ENCODE data around the gene TINAG. TPM values are rescaled to one million over a fixed set of nuclear protein-coding genes. Genes with fewer than 3 reads are reported as not detected.
A peak's percentile ranks its signal among the peaks of the same experiment; 100 is the strongest.

Gene TINAG
- total and polyA plus RNA-seq, 4 donors: 0.38 TPM; not detected in 3

DNA sequence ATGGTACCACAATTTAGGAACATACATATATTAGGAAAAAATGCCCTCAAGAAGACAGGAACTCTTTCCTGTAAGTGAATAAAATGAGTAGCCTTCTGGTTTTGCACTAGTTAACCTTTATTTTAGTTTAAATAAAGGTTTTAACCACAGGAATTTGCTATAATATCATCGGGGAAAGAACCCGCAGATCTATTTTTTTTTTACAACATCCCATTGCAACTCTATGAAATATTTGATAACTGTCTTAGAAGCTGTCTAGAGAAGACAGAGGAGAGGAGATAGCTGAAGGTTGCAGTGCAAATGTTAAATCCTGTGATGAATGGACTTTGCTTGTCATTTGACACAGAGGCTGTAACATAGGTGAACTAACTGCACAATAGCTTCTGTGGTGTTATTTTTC is 69.5 kb downstream of the TINAG start:
- no peaks in the 10 kb centered on the region for H3K9me3 ChIP-seq (ENCODE audit: control insufficient read depth, low read length)
- no peak overlapping the region for H3K4me3 ChIP-seq (ENCODE audit: low read length in 2 of 2)
- H3K27me3 ChIP-seq (ENCODE audit: control insufficient read depth in 1 of 2, insufficient read depth in 2 of 2, low read length in 1 of 2): no peaks in the 10 kb centered on the region
- WGBS, 2 donors: 28 to 64% methylated on average over 2 of the region's 2 CpGs
- ATAC-seq (ENCODE audit: low FRiP score) (no peak), DNase-seq (no peak)
- no peaks in the 10 kb centered on the region for H3K4me1 ChIP-seq (ENCODE audit: control insufficient read depth in 1 of 2, insufficient read depth in 2 of 2, low read length in 2 of 2)
- H3K36me3 ChIP-seq (ENCODE audit: control insufficient read depth in 1 of 2, insufficient read depth in 2 of 2, low read length in 1 of 2): no peaks in the 10 kb centered on the region
- intact Hi-C loops (cut with DNase I): no loop called here
- H3K27ac ChIP-seq (ENCODE audit: low read depth in 1 of 2, low read length in 2 of 2): no peak overlapping the region

- Histone ChIP-seq H3K27me3 (ENCODE audit: control insufficient read depth in 1 of 2, insufficient read depth in 2 of 2, low read length in 1 of 2) (no peaks in the 10 kb centered on the region), H3K27ac (ENCODE audit: low read depth in 1 of 2, low read length in 2 of 2) (no peak overlapping the region), H3K4me1 (ENCODE audit: control insufficient read depth in 1 of 2, insufficient read depth in 2 of 2, low read length in 2 of 2) (no peaks in the 10 kb centered on the region), H3K4me3 (ENCODE audit: low read length in 2 of 2) (no peak overlapping the region), H3K36me3 (ENCODE audit: control insufficient read depth in 1 of 2, insufficient read depth in 2 of 2, low read length in 1 of 2) (no peaks in the 10 kb centered on the region), H3K9me3 (ENCODE audit: control insufficient read depth, low read length) (no peaks in the 10 kb centered on the region)
- DNase-seq: no peak
- intact Hi-C loops (cut with DNase I): no loop called here
- WGBS, 2 donors: 90 to 93% methylated on average over 5 of the region's 5 CpGs
- no peak for ATAC-seq (ENCODE audit: low FRiP score)
Measured at GRCh38 chr6:54386295-54386694, 78.1 kb downstream of the TINAG start.

GRCh38 chr6:54390362-54390761 is 82.1 kb downstream of the TINAG start:
- Histone ChIP-seq H3K27ac (ENCODE audit: low read depth in 1 of 2, low read length in 2 of 2) (no peak overlapping the region), H3K27me3 (ENCODE audit: control insufficient read depth in 1 of 2, insufficient read depth in 2 of 2, low read length in 1 of 2) (no peaks in the 10 kb centered on the region), H3K4me3 (ENCODE audit: low read length in 2 of 2) (no peak overlapping the region), H3K9me3 (ENCODE audit: control insufficient read depth, low read length) (peaks cover 3% of the 10 kb centered on the region), H3K36me3 (ENCODE audit: control insufficient read depth in 1 of 2, insufficient read depth in 2 of 2, low read length in 1 of 2) (no peaks in the 10 kb centered on the region), H3K4me1 (ENCODE audit: control insufficient read depth in 1 of 2, insufficient read depth in 2 of 2, low read length in 2 of 2) (no peaks in the 10 kb centered on the region)
- ATAC-seq (ENCODE audit: low FRiP score) (no peak), DNase-seq (no peak)
- intact Hi-C loops (cut with DNase I): no loop called here

DNA sequence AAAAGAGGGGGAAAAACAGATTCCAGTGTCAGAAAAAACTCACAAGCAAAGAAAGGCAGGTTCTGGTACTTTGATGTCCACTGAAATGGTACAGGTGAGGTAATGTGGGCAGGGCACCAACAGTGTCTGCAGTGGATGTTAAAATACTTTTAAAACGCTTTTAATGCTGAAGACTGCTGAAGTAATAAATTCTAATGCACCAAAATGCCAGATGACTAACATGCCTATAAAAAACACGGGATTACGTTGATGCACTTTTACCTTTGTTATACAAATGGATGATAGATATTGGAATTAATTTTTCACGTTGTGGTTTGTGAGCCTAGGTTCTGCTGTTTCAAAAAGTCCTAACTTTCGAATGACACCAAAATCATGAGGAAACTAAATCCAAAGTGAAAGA is 83.3 kb downstream of the TINAG start:
- DNase-seq (no peak), ATAC-seq (ENCODE audit: low FRiP score) (no peak)
- H3K4me3 ChIP-seq (ENCODE audit: low read length in 2 of 2): no peak overlapping the region
- peaks cover 3% of the 10 kb centered on the region for H3K9me3 ChIP-seq (ENCODE audit: control insufficient read depth, low read length)
- no peak overlapping the region for H3K27ac ChIP-seq (ENCODE audit: low read depth in 1 of 2, low read length in 2 of 2)
- 77 to 79% methylated on average over 5 of the region's 5 CpGs for WGBS, 2 donors
- intact Hi-C loops (cut with DNase I): no loop called here
- H3K36me3 ChIP-seq (ENCODE audit: control insufficient read depth in 1 of 2, insufficient read depth in 2 of 2, low read length in 1 of 2): no peaks in the 10 kb centered on the region
- no peaks in the 10 kb centered on the region for H3K4me1 ChIP-seq (ENCODE audit: control insufficient read depth in 1 of 2, insufficient read depth in 2 of 2, low read length in 2 of 2)
- H3K27me3 ChIP-seq (ENCODE audit: control insufficient read depth in 1 of 2, insufficient read depth in 2 of 2, low read length in 1 of 2): no peaks in the 10 kb centered on the region

- 61 to 73% methylated on average over 1 of the region's 1 CpG for WGBS, 2 donors
- ATAC-seq (ENCODE audit: low FRiP score): no peak
- intact Hi-C loops (cut with DNase I): no loop called here
Measured at GRCh38 chr6:54403096-54403495, 94.9 kb downstream of the TINAG start.

GRCh38 chr6:54404791-54405190 is 96.5 kb downstream of the TINAG start:
- Histone ChIP-seq H3K27ac (ENCODE audit: low read depth in 1 of 2, low read length in 2 of 2) (no peak overlapping the region), H3K4me1 (ENCODE audit: control insufficient read depth in 1 of 2, insufficient read depth in 2 of 2, low read length in 2 of 2) (no peaks in the 10 kb centered on the region), H3K27me3 (ENCODE audit: control insufficient read depth in 1 of 2, insufficient read depth in 2 of 2, low read length in 1 of 2) (no peaks in the 10 kb centered on the region), H3K36me3 (ENCODE audit: control insufficient read depth in 1 of 2, insufficient read depth in 2 of 2, low read length in 1 of 2) (no peaks in the 10 kb centered on the region), H3K9me3 (ENCODE audit: control insufficient read depth, low read length) (no peaks in the 10 kb centered on the region), H3K4me3 (ENCODE audit: low read length in 2 of 2) (no peak overlapping the region)
- intact Hi-C loops (cut with DNase I): no loop called here
- DNase-seq: no peak
- ATAC-seq (ENCODE audit: low FRiP score): no peak
- 83 to 96% methylated on average over 1 of the region's 1 CpG for WGBS, 2 donors

More at GRCh38 chr6:54403096-54403495, 94.9 kb downstream of the TINAG start:
- DNase-seq: no peak
- no peaks in the 10 kb centered on the region for H3K4me1 ChIP-seq (ENCODE audit: control insufficient read depth in 1 of 2, insufficient read depth in 2 of 2, low read length in 2 of 2)
- no peaks in the 10 kb centered on the region for H3K9me3 ChIP-seq (ENCODE audit: control insufficient read depth, low read length)
- no peak overlapping the region for H3K4me3 ChIP-seq (ENCODE audit: low read length in 2 of 2)
- no peak overlapping the region for H3K27ac ChIP-seq (ENCODE audit: low read depth in 1 of 2, low read length in 2 of 2)
- no peaks in the 10 kb centered on the region for H3K27me3 ChIP-seq (ENCODE audit: control insufficient read depth in 1 of 2, insufficient read depth in 2 of 2, low read length in 1 of 2)
- no peaks in the 10 kb centered on the region for H3K36me3 ChIP-seq (ENCODE audit: control insufficient read depth in 1 of 2, insufficient read depth in 2 of 2, low read length in 1 of 2)

DNA sequence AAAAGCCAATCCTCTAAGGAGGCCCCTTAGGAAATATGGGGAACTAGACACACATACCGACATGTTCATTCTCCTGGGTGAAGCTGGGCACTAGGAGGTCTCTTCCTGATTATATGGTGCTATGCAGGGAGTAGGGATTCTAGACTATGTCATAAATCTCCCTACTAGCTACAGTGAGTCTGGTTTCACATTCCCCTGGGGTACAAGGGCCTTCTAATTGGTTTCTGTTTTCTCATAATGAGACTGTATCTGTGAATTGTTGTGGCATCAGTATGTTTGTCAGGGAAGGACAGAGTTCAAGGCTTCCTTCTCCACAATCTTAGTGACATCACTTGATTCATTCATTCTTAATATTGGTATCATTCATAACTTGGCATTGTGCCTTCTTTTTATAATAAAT is 103.5 kb downstream of the TINAG start:
- no peak overlapping the region for H3K4me3 ChIP-seq (ENCODE audit: low read length in 2 of 2)
- WGBS, 2 donors: 83 to 90% methylated on average over 1 of the region's 1 CpG
- no peak for DNase-seq
- ATAC-seq (ENCODE audit: low FRiP score): no peak
- H3K36me3 ChIP-seq (ENCODE audit: control insufficient read depth in 1 of 2, insufficient read depth in 2 of 2, low read length in 1 of 2): no peaks in the 10 kb centered on the region
- H3K27ac ChIP-seq (ENCODE audit: low read depth in 1 of 2, low read length in 2 of 2): no peak overlapping the region
- intact Hi-C loops (cut with DNase I): no loop called here
- no peaks in the 10 kb centered on the region for H3K4me1 ChIP-seq (ENCODE audit: control insufficient read depth in 1 of 2, insufficient read depth in 2 of 2, low read length in 2 of 2)
- H3K27me3 ChIP-seq (ENCODE audit: control insufficient read depth in 1 of 2, insufficient read depth in 2 of 2, low read length in 1 of 2): no peaks in the 10 kb centered on the region
- H3K9me3 ChIP-seq (ENCODE audit: control insufficient read depth, low read length): no peaks in the 10 kb centered on the region

DNA sequence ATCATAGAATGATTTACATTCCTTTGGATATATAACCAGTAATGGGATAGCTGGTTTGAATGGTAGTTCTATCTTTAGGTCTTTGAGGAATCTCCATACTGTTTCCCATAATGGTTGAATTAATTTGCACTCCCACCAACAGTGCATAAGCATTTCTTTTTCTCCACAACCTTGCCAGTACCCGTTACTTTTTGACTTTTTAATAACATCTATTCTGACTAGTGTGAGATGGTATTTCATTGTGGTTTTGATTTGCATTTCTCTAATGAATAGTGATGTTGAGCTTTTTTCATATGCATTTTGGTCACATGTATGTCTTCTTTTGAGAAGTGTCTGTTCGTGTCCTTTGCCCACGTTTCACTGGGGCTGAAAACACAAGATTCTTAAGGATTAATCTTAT is 107.3 kb downstream of the TINAG start:
- Histone ChIP-seq H3K4me1 (ENCODE audit: control insufficient read depth in 1 of 2, insufficient read depth in 2 of 2, low read length in 2 of 2) (no peaks in the 10 kb centered on the region), H3K27ac (ENCODE audit: low read depth in 1 of 2, low read length in 2 of 2) (no peak overlapping the region), H3K36me3 (ENCODE audit: control insufficient read depth in 1 of 2, insufficient read depth in 2 of 2, low read length in 1 of 2) (no peaks in the 10 kb centered on the region), H3K4me3 (ENCODE audit: low read length in 2 of 2) (no peak overlapping the region), H3K9me3 (ENCODE audit: control insufficient read depth, low read length) (no peaks in the 10 kb centered on the region), H3K27me3 (ENCODE audit: control insufficient read depth in 1 of 2, insufficient read depth in 2 of 2, low read length in 1 of 2) (no peaks in the 10 kb centered on the region)
- intact Hi-C loops (cut with DNase I): no loop called here
- DNase-seq (no peak), ATAC-seq (ENCODE audit: low FRiP score) (no peak)
- 73 to 74% methylated on average over 3 of the region's 3 CpGs for WGBS, 2 donors

- no peaks in the 10 kb centered on the region for H3K4me1 ChIP-seq (ENCODE audit: control insufficient read depth in 1 of 2, insufficient read depth in 2 of 2, low read length in 2 of 2)
- H3K4me3 ChIP-seq (ENCODE audit: low read length in 2 of 2): no peak overlapping the region
- intact Hi-C loops (cut with DNase I): no loop called here
- WGBS, 2 donors: 21 to 33% methylated on average over 3 of the region's 3 CpGs
- H3K36me3 ChIP-seq (ENCODE audit: control insufficient read depth in 1 of 2, insufficient read depth in 2 of 2, low read length in 1 of 2): no peaks in the 10 kb centered on the region
- no peaks in the 10 kb centered on the region for H3K9me3 ChIP-seq (ENCODE audit: control insufficient read depth, low read length)
- H3K27ac ChIP-seq (ENCODE audit: low read depth in 1 of 2, low read length in 2 of 2): no peak overlapping the region
- H3K27me3 ChIP-seq (ENCODE audit: control insufficient read depth in 1 of 2, insufficient read depth in 2 of 2, low read length in 1 of 2): no peaks in the 10 kb centered on the region
- peak; percentile 19 for ATAC-seq (ENCODE audit: low FRiP score)
- no peak for DNase-seq
Measured at GRCh38 chr6:54419885-54420284, 111.6 kb downstream of the TINAG start.
